GM13976 (cell line): ENCODE results near the gene LRP1B.

Experiments used
- DNase-seq: peaks from one replicate; pipeline ENCODE4 v3.0.0; 2012; ENCODE audit warnings: low spot score
- in situ Hi-C: fragments of 300-500 bp; cut with MboI; formaldehyde crosslinking; loops from one replicate; pipeline ENCODE4 v1.12.0; 2022; ENCODE audit warnings: low sequenced_read_pairs, mixed read lengths, inconsistent platforms; ENCODE audit not compliant: unreplicated experiment
- TF ChIP-seq, protein P1 (sequence below): IDR thresholded peaks from 2 replicates; pipeline ENCODE4 v1.5.1; 2012; ENCODE audit warnings: borderline replicate concordance, mild to moderate bottlenecking; ENCODE audit not compliant: insufficient read depth; ENCODE audit errors: extremely low read depth, missing control alignments, control extremely low read depth

The LRP1B gene

DNA sequence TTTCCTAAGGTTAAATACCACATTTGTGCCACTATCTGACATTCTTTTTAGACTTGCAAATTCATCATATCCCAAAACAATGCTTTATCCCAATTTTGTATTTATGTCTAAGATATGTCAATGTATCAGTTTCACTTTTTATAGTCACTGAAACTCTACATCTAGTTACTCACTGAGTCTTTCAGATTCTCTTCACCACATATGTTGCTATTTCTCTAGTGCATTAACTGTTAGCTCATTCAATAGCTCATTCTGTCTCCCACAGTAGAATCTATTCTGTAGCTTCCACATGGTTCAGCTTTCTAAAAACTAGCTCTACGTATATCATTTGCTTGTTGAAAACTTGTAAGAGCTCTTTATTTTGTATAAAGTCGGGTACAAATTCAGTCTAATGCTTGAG lies 1930.1 kb downstream of the LRP1B start:
- in situ Hi-C loops = no loop called here
- TF ChIP-seq, protein P1, sequence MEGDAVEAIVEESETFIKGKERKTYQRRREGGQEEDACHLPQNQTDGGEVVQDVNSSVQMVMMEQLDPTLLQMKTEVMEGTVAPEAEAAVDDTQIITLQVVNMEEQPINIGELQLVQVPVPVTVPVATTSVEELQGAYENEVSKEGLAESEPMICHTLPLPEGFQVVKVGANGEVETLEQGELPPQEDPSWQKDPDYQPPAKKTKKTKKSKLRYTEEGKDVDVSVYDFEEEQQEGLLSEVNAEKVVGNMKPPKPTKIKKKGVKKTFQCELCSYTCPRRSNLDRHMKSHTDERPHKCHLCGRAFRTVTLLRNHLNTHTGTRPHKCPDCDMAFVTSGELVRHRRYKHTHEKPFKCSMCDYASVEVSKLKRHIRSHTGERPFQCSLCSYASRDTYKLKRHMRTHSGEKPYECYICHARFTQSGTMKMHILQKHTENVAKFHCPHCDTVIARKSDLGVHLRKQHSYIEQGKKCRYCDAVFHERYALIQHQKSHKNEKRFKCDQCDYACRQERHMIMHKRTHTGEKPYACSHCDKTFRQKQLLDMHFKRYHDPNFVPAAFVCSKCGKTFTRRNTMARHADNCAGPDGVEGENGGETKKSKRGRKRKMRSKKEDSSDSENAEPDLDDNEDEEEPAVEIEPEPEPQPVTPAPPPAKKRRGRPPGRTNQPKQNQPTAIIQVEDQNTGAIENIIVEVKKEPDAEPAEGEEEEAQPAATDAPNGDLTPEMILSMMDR = no peak
- no peak for DNase-seq

DNA sequence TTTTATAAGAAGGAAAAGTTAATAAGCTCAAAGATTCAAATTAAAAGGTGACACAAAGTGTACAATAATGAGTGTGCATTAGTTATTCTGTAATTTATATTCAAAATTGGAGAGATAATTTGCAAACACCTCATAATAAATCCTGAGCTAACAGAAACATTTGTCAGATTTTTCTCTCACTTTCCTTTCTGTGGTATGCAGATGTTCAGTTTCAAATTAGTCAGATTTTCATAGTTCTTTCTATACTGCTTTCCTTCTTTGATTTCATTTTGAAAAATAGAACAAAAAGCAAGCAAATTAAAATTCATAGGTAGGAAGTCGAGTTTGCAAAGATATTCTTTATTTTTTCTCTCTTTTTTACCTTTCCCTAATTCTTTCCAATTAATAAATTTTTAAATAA lies 1930.5 kb downstream of the LRP1B start:
- in situ Hi-C loops = no loop called here
- no peak for DNase-seq
- TF ChIP-seq, protein P1 = no peak

DNA sequence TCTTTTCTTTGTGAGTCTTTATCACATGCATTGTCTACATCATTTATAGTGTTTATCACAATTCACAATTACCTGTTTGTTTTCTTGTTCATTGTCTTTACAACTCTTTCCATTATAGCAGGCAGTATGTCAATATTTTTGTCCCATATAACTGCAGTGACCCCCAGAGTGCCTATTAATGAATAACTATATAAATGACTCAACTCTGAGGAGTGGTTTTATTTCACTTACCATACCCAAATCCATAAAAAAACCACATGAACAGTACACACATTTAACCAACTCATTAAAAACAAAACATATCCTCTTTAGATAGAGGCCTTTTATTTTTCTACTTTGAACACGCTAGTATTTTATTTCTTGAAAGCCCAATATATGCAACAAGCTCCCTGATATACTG lies 1931.5 kb downstream of the LRP1B start:
- in situ Hi-C loops = no loop called here
- TF ChIP-seq, protein P1 = no peak
- DNase-seq = no peak

DNA sequence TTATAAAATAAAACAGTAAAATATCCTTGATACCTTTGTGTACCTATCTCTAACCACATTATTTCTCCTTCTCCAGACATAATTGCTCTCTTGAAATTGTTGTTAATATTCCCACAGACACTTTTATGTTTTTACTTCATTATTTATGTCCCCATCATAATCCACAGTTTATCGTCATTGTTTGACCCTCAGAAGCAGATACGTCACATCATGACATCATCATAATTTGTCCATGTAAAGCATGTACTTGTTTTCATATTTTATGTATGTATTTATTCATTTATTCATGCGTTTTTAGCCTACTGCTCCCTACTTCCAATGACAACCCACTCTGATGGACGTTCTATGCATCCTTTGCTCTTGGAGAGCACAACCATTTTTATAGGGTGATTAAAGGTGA lies 1943.7 kb downstream of the LRP1B start:
- TF ChIP-seq, protein P1 = no peak
- no peak for DNase-seq
- in situ Hi-C loops = no loop called here

DNA sequence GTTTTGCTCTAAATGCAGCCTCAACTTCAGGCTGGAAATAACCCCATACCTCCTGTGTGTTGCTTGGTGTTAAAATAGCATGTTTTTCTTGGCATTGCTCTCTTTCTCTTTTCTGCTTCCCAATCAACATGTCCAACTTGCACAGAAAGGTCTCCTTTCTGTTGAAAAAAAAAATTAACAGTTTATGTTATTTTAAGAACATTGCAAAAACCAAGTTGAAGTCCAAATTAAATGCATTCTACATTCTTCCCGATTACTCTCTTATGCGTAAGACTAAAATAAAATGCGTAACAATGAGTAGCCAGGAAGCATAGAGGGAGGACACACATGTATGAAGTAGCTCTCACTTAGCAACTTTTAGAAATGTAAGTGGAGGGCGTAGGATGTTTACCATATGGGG lies 1944.5 kb downstream of the LRP1B start:
- TF ChIP-seq, protein P1 = no peak
- in situ Hi-C loops = no loop called here
- DNase-seq = no peak

DNA sequence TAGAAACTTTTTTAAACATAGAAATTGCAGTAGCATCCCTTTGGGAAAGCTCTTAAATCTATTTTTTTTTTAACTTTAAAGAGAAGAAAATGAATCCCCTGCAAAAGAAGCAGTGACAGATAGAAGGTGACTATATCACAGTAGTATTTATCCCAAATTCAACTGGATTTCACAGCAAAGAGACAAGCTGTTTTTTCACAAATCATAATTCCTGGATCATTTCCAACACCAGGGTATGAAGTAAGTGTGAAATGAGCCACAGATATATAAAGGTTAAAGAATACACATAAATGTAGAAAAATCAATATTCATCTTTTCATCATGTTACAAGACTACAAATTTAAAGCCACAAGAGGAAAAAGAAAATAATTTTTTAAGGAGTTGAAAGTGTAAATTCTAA lies 1945.7 kb downstream of the LRP1B start:
- in situ Hi-C loops = no loop called here
- no peak for DNase-seq
- TF ChIP-seq, protein P1 = no peak
